NCI-H2107 treated with DMSO at 0.1 percent for 48 hours (cell line): ENCODE data around the gene ARRB2.
"Not testable (repeated sequence)": the region's sequence is repeated elsewhere in the genome, so short reads cannot be mapped to it uniquely, and the experiment has no call there.

Experiments
- DNase-seq: peaks from one replicate; lab custom pipeline; 2025; ENCODE audit not compliant: unreplicated experiment; lab: John Stamatoyannopoulos, UW

The ARRB2 gene

DNA sequence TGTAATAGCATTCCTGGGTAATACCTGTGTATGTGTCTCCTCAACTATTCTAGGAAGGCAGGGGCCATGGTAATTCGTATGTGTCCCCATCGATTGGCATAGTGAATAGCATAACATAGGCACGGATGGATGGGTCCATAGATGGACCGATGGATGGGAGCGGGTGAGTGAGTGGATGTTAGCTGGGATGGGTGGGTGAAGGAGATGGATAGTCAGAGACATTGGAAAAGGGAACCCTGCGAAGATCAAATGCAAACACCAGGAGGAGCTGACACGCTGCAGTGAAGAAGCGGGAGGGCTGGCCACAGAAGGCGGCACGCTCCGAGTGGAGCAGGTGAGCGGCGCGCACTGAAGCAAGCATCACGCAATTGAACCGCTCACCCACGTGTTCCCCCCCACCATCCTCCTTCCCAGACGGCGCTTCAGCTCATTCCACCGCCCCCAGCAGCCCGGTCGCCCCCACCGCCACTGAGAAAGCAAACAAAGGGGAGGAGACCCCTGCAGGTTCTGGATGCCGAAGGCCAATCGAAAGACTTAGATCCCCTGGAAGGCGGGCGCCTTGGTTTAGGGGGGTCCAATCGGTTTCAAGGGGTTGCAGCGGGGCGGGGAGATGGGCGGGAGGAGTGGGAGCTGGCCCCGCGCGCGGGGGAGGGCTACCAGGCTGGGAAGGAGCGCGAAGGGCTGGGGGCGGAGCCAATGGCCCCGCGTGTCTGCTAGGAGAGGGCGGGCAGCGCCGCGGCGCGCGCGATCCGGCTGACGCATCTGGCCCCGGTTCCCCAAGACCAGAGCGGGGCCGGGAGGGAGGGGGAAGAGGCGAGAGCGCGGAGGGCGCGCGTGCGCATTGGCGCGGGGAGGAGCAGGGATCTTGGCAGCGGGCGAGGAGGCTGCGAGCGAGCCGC, at the start of gene ARRB2:
Gene ARRB2 (plus strand): TSS at position 839 of the 899 bp plus-strand sequence. CDS start 90 bp downstream, outside the sequence.
- peak; percentile 92 for DNase-seq

DNA sequence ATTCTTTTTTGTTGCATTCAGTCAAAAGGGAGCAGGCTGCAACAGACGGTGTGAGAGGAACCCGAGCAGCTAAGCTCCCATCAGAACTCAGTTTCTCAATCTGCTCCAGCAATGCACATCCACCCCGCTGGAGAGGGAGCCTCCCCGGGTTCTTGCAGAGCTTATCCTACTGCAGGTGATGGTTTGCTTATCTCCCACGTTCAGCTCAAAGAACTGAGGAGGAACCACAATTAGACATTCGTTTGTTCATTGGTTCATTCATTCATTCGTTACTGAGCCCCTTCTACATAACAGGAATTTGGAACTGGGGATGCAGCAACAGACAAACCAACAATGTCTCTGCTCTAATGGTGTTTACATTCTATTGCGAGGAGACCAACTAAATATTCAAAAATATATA, 46.7 kb upstream of the ARRB2 start:
- no peak for DNase-seq

DNA sequence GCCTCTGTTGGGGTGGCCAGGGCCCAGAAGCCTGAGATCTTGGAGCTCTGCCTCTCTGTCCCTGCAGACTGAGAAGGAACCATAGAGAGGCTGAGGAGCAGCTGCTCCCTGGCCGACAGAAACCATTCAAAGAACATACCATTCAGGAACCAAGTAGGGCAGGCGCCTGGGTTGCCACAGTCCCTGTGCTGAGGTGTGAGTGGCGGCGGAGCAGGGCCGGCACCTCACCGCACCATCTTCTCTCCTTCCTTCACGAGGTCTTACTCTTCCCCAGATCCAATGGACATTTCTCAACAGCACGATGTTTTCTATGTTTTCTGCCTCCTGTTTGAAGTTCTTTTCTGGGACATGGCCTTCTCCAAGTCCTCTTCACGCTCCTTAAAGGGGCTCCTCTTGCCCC, 46.2 kb upstream of the ARRB2 start:
- DNase-seq, result no peak

DNA sequence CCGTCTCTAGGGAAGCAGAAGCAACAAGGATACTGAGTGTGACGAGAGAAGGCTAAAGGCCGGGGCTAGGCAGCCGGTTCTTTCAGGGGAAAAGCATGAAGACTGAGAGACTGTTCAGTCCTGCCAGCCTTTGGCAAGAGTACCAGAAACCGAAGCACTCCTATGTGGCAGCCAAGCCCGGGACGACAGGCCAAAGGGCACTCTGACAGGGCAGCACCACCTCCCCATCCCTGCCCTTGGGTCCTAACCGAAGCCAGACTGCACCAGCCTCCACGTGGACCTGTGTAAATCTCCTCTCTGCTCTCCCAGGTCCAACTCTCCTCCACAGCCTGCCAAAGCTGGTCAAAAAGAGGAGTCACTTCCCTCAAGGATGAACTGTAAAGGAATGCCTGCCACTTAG, 45.4 kb upstream of the ARRB2 start:
- DNase-seq, result no peak

DNA sequence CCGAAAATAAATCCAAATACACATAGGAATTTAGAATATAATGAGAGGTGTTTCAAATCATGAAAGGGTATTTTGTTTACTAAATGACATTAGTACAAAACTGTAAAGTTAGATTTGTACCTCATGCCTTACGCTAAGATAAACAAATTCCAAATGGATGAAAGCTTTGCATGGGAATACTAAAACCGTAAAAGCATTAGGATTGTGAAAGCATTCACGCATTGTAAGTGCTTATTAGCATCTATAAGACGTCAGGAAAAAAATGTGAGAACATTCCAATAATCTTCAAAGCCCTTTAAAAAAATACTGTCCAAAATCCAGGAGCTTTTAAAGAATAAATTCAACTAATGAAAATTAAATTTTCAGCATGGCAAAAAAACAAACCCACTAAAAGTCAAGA, 44.1 kb upstream of the ARRB2 start:
- DNase-seq, result no peak

DNA sequence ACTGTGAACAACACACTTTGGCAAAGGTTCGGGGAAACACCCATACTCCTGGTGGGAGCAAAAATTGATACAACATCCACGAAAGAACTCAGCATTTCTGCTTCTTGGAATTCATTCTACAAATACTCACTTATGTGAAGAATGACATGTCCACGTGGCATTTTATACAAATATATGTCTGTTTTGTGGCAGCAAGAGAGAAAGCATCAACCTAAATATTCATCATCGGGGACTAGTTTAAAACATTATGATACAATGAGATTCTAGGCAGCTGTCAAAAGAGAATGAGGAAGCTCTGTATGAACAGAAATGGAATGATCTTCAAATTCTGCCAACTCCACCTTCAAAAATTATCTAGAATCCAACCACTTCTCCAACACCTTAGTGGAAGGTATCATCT, 43.3 kb upstream of the ARRB2 start:
- no peak for DNase-seq

DNA sequence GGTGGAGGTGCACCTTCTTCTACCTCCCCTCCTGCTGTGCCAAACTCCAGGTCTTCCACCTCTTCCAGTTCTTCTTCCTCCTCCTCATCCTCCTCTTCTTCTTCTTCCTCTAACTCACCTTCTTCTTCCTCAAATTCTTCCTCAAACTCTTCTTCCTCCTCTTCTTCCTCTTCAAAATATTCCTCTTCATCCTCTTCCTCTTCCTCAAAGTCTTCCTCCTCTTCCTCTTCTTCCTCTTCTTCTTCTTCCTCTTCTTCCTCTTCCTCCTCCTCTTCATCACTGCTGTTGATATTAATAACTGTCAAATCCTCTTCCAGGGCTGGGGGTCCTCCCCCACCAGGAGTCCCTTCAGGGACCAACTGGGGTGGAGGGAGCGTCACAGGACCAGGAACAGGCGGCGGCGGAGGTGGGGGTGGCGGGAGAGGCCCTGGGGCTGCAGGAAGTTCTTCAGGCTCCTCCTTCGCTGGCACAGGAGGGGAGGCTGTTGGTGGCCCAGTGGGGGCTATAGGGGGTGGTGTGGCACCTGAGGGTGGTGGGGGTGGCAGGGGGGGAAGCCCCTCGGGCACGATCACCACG, 38.3 kb upstream of the ARRB2 start:
- DNase-seq, result no peak

DNA sequence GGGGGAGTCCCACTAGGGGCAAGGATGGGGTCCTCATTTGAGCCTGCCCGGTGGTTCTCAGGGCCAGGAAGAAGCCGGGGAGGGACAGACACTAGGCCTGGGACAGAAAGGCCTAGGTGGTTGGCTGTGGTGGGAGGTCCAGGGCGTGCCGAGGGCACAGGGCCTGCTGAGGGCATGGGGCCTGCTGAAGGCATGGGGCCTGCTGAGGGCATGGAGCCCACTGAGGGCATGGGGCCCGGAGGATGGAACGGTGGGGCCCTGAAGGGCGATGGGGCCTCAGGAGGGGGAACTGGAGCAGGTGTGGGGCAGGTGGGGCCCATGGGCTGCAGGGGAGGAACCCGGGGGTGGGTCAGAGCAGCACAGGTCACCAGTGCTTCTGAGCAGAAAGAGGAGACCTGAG, 37.7 kb upstream of the ARRB2 start:
- no peak for DNase-seq

DNA sequence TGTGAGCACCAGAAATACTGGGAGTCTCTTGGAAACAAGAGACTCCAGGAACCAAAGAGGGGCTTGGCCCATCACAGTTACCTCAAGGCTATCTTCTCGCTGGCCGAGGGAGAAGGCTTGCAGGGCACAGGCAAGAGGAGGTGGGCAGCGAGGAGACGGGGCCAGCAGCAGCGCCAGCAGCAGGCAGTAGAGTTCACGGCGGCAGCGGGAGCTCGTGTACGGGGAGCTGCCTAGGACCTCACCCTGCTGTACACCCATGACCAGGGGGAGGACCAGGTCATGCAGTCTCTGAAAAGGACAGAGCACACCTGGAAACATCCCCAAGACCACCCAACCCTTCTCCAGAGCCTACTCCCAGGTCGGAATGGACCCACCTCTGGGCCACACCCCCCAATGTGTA, 37.3 kb upstream of the ARRB2 start:
- no peak for DNase-seq

DNA sequence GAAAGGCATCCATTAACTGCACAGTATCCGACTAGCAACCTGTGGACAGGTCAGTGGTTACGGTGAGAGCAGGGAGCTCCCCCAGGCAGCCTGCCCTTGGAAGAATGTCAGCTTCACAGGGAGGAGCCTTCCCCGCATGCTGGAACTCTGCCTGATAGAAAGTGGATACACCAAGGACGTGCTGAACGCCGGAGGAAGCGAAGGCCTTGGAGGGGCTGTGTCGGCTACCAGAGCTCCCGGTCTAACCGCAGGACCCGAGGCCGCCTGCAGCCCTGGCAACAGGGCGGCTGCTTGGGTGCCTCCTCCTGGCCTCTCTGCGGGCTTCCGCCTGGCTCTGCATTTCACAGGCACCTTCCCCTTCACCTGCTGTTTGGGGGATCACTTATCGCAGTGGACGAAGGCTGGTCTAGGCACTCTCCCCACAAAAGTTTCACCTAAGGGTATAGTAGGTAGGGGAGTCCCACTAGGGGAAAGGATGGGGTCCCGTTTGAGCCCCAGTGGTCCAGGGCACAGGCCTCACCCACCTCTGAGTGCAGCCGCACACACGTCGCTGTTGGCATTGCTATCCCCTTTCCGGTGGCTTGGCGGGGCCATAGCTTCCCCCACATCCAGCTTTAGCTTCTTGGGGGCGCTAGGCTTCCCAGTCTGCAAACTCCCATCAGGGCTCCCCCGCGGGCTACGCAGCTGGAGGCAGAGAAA, 36.3 kb upstream of the ARRB2 start:
- no peak for DNase-seq

DNA sequence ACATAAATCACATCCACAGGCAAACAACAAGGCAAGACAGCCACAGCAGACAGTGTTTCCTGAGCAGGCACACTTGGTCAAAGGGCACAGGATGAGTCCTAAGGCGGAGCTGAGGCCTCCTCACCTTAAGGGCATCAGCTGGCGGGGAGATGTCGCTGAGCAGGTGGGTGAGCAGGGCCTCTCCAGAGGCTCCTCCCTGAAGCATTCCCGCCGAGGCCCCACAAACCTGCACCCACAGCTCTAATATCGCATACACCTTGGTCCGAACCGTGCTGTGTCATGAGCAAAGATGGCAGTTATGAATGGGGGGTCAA, 35.8 kb upstream of the ARRB2 start:
- no peak for DNase-seq

DNA sequence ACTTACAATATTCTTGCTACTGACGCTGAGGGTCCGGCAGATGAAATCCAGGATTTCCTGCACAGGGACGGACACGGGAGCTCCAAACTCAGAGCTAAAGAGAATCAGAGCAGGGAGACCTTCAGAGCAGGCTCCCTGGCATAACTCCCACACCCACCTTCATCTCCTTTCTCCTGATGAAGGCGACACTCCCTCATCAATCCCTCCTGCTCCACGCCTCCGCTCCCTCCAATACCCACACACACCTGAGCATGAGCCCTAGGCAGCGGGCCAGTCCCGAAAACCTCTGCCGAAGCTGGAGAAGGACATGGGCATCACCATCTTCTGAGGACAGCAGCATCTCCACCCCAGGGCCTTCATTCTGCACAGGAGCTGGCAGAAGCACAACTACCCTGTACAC, 34.6 kb upstream of the ARRB2 start:
- DNase-seq, result no peak

DNA sequence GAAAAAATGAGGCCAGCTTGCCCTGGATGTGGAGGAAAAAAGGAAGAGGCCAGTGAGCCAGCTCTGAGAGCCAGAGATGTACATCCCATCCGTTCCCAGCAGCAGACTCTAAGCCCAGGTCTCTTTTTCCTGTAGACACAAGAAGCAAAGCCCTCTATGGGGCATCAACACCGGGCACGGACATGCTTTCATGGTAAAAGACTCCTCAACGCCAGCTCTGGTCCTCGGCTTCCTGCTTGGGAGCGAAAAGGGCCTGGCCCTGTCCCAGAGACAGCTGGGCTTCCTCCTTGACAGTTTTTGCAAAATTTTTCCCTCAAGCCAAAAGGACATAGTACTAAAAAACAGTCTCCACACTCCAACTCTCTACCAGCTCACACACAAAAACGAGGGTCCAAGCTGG, 33.6 kb upstream of the ARRB2 start:
- DNase-seq, result no peak

DNA sequence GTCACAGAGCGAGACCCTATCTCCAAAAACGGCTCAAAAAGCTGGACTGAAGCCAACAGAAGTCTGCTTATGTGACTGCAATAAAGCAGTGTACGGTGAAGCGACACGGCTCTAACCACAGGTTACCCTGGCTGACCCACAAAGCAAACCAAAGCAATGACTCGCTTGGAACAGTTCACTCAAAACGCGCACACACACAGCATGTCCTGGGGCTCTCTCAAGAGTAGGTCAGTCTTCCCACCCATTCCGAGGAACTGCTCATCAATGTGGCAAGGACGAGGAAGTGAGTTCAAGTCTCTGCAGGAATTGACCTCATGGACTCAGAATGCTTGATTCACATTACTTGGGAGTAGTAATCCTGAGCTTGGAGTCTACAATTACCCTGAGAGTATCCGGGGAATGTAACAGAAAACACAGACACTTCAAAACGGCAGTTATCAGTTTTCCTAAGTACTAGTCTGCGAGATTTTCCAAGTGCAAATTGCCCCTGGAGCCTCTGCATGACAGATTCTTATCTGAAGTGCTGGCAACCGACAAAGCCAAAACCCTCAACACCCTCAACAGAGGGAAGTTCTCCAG, 31.9 kb upstream of the ARRB2 start:
- no peak for DNase-seq

DNA sequence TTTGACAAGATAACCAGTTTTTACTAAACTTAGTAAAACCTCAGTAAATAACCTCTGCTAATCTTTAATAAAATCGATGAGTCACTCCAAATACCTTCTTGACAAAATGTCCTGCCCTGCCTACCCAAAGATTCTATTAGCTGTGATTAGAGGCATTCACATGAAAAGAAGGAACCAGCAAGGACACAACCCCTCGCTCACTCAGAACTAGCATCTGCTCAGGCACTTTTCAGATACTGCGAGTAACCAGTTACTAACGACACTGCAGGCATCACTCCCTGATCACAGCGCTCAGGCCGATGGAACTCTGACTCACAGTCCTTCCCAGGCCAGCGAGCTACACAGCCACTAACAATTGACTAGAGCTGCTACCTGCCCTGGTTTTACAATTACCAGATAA, 30.8 kb upstream of the ARRB2 start:
- DNase-seq, result no peak

DNA sequence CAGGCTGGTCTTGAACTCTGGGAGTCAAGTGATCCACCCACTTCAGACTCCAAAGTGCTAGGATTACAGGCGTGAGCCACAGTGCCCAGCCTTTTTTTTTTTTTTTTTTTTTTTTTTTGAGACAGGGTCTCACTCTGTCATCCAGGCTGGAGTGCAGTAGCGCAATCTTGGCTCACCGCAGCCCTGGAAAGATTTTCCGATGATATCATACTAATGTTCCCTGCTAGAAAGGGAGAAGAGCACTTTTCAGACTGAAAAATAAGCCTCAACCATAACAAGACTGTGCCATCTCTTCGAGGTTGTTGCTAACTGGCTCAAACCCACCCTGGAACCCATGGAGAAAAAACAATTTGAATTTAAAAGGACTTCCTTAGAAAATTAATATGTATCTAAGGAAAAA, 26.7 kb upstream of the ARRB2 start:
- not testable (repeated sequence) for DNase-seq

DNA sequence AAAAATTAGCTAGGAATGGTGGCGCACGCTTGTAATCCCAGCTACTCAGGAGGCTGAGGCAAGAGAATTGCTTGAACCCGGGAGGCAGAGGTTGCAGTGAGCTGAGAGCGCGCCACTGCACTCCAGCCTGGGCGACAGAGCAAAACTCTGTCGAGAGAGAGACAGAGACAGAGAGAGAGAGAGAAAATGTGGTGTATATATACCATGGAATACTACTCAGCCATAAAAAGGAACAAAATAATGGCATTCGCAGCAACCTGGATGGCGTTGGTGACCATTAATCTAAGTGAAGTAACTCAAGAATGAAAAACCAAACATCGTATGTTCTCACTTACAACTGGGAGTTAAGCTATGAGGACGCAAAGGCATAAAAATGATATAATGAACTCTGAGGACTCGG, 20.6 kb upstream of the ARRB2 start:
- not testable (repeated sequence) for DNase-seq

DNA sequence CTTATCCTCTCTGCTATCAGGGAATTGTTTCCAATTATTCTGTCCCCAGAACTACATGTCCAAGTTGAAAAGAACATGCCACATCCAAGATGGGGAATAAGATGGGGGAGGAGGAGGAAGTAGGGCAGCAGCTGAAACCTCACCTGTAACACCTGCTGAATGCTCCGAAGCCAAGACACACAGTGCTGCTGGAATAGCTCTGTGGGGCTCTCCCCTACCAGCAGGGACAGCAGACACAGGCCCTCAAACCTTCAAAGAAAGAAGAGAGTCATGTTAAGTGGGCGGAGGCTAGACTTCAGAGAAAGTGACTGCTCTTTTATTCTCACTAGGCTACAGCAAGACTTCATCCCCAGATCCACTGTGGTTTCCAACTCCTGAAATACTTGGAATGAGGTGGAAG, 19.7 kb upstream of the ARRB2 start:
- no peak for DNase-seq

DNA sequence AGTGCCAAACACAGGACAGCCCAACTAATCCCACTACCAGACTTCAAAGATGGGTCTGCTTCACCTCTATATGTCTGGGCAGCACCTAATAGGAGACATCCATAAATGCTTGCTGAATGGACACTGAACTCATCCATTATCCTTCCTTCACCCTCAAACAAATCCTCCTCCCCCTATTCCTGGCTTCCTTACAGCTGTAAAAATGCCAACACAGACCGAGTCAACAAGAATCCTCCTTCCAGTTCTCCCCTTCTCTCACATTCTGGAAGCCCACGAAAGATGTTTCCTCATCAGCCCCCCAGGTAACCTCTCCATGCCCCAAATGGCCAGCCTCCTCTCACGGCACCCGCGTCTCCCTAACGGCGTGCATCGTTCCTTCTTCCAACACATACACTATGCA, 18.7 kb upstream of the ARRB2 start:
- DNase-seq, result no peak

DNA sequence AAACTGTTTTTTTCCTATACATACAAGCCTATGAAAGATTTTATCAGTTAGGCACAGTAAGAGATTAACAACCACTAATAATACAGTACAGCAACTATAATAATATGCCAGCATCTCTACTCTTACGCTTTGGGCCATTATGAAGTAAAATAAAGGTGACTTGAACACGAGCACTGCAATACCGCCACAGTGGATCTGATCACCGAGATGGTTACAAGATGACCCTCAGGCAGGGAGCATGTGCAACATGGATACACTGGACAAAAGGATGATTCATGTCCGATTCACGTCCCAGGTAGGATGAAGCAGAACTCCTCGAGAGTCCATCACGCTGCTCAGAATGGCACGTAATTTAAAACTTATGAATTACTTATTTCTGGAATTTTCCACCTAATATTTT, 17.0 kb upstream of the ARRB2 start:
- DNase-seq, result no peak

DNA sequence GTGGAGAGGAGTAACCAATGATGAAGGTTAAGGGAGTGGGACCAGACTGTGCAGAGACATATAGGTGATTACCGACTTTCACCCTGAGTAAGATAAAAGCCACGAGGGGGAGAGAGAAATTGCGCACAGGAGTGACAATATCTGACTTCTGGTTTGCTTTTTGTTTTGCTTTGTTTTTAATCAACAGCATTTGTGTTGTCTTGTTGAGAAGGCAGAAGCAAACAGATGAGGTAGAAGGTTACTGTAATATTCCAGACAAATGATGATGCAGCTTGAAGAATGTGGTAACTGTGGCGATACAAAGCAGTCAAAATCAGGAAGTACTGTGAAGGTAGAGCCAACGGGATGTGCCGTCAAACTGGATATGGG, 14.0 kb upstream of the ARRB2 start:
- no peak for DNase-seq
